SK-N-SH treated with all-trans-retinoic acid at 6 μM for 48 hours (cell line): ENCODE results near the gene RAD51B.

ENCODE experiments used
- ATAC-seq: fragments of 200-7000 bp; cut with Tn5 transposase; 3 replicates; pipeline ENCODE4 v1.9.1; 2020; ENCODE audit warnings: mild to moderate bottlenecking, moderate library complexity
- ARNTL ChIP-seq: fragments of 450-650 bp; formaldehyde crosslinking; IDR thresholded peaks from 2 replicates; pipeline ENCODE4 v1.5.0; 2020; ENCODE audit warnings: low read depth, mild to moderate bottlenecking, moderate library complexity, borderline replicate concordance
- BACH2 ChIP-seq: fragments of 250-450 bp; sonication (Bioruptor Pico); IDR thresholded peaks from 2 replicates; pipeline ENCODE4 v1.9.0; 2021; ENCODE audit warnings: mild to moderate bottlenecking, borderline replicate concordance
- CSDC2 ChIP-seq: fragments of 250-450 bp; sonication (Bioruptor Pico); IDR thresholded peaks from 2 replicates; pipeline ENCODE4 v1.5.0; 2020; ENCODE audit warnings: mild to moderate bottlenecking, moderate library complexity
- ESRRG ChIP-seq: fragments of 250-450 bp; sonication (Bioruptor Pico); IDR thresholded peaks from 2 replicates; pipeline ENCODE4 v1.6.1; 2021; ENCODE audit warnings: mild to moderate bottlenecking
- GLIS3 ChIP-seq: fragments of 250-450 bp; sonication (Bioruptor Pico); IDR thresholded peaks from 2 replicates; pipeline ENCODE4 v1.5.0; 2020; ENCODE audit warnings: mild to moderate bottlenecking, moderate library complexity
- ISL1 ChIP-seq: fragments of 250-450 bp; sonication (Bioruptor Pico); IDR thresholded peaks from 2 replicates; pipeline ENCODE4 v2.1.2; 2022; ENCODE audit warnings: mild to moderate bottlenecking, moderate library complexity
- OSR1 ChIP-seq: fragments of 250-450 bp; sonication (Bioruptor Pico); IDR thresholded peaks from 2 replicates; pipeline ENCODE4 v1.8.0; 2022; ENCODE audit warnings: moderate library complexity, mild to moderate bottlenecking, inconsistent platforms
- POU6F1 ChIP-seq: fragments of 250-450 bp; sonication (Bioruptor Pico); IDR thresholded peaks from 2 replicates; pipeline ENCODE4 v1.8.0; 2021; ENCODE audit warnings: low read depth, mild to moderate bottlenecking, moderate library complexity, borderline replicate concordance
- PPARA ChIP-seq: fragments of 250-450 bp; sonication (Bioruptor Pico); IDR thresholded peaks from 2 replicates; pipeline ENCODE4 v1.5.0; 2020; ENCODE audit warnings: mild to moderate bottlenecking, borderline replicate concordance
- RARB ChIP-seq: fragments of 250-450 bp; sonication (Bioruptor Pico); IDR thresholded peaks from 2 replicates; pipeline ENCODE4 v1.8.0; 2021; ENCODE audit warnings: mild to moderate bottlenecking, moderate library complexity
- TCF4 ChIP-seq: fragments of 250-450 bp; sonication (Bioruptor Pico); IDR thresholded peaks from 2 replicates; pipeline ENCODE4 v1.8.0; 2021; ENCODE audit warnings: mild to moderate bottlenecking, moderate library complexity, borderline replicate concordance
- TOX ChIP-seq: fragments of 250-450 bp; sonication (Bioruptor Pico); IDR thresholded peaks from 2 replicates; pipeline ENCODE4 v1.8.0; 2021; ENCODE audit warnings: mild to moderate bottlenecking, moderate library complexity, borderline replicate concordance
- ZC3H10 ChIP-seq: fragments of 250-450 bp; sonication (Bioruptor Pico); IDR thresholded peaks from 2 replicates; pipeline ENCODE4 v1.5.1; 2021; ENCODE audit warnings: mild to moderate bottlenecking, moderate library complexity
- ZFP3 ChIP-seq: fragments of 250-450 bp; sonication (Bioruptor Pico); IDR thresholded peaks from 2 replicates; pipeline ENCODE4 v1.5.0; 2020; ENCODE audit warnings: mild to moderate bottlenecking, moderate library complexity
- ZFP30 ChIP-seq: fragments of 450-650 bp; formaldehyde crosslinking; IDR thresholded peaks from 2 replicates; pipeline ENCODE4 v1.5.0; 2022; ENCODE audit warnings: mild to moderate bottlenecking, moderate library complexity
- ZNF565 ChIP-seq: fragments of 450-650 bp; formaldehyde crosslinking; conservative IDR thresholded peaks from 2 replicates; pipeline ENCODE4 v1.5.0; 2020; ENCODE audit warnings: low read depth, mild to moderate bottlenecking, moderate library complexity
- ZNF70 ChIP-seq: fragments of 450-650 bp; formaldehyde crosslinking; IDR thresholded peaks from 2 replicates; pipeline ENCODE4 v1.5.0; 2020; ENCODE audit warnings: mild to moderate bottlenecking, moderate library complexity
- ZNF8 ChIP-seq: fragments of 450-650 bp; formaldehyde crosslinking; IDR thresholded peaks from 2 replicates; pipeline ENCODE4 v1.5.0; 2020; ENCODE audit warnings: mild to moderate bottlenecking, moderate library complexity
- TF ChIP-seq, protein P1 (sequence below): fragments of 250-450 bp; sonication (Bioruptor Pico); IDR thresholded peaks from 2 replicates; pipeline ENCODE4 v1.8.0; 2020; ENCODE audit warnings: mild to moderate bottlenecking, moderate library complexity, borderline replicate concordance
- TF ChIP-seq, protein P2 (sequence below): fragments of 250-450 bp; sonication (Bioruptor Pico); IDR thresholded peaks from 2 replicates; pipeline ENCODE4 v1.5.1; 2021; ENCODE audit warnings: mild to moderate bottlenecking, moderate library complexity
- TF ChIP-seq, protein P3 (sequence below): fragments of 250-450 bp; sonication (Bioruptor Pico); IDR thresholded peaks from 2 replicates; pipeline ENCODE4 v1.5.1; 2020; ENCODE audit warnings: low read depth, mild to moderate bottlenecking, moderate library complexity

Gene RAD51B

DNA sequence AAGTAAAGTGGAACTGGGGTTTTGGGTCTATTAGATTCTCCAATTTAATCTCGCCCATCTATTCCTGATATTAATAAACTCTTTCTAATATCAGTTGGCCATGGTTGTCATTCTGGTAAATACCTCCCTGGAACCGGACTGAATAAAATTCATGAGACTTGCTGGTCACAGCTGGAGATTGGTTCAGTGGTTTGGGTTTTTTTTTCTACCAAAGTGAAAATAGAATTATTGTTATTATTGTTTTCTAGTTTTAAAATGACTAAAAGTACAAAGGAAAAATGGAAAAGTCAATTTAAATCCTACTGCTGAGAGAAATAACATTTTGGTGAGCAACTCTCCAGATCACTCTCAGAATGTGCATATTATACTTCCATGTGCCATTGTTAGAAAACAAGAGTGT is 535.8 kb downstream of the RAD51B start (continued):
- TF ChIP-seq, protein P1, sequence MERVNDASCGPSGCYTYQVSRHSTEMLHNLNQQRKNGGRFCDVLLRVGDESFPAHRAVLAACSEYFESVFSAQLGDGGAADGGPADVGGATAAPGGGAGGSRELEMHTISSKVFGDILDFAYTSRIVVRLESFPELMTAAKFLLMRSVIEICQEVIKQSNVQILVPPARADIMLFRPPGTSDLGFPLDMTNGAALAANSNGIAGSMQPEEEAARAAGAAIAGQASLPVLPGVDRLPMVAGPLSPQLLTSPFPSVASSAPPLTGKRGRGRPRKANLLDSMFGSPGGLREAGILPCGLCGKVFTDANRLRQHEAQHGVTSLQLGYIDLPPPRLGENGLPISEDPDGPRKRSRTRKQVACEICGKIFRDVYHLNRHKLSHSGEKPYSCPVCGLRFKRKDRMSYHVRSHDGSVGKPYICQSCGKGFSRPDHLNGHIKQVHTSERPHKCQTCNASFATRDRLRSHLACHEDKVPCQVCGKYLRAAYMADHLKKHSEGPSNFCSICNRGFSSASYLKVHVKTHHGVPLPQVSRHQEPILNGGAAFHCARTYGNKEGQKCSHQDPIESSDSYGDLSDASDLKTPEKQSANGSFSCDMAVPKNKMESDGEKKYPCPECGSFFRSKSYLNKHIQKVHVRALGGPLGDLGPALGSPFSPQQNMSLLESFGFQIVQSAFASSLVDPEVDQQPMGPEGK (CRISPR knock-in tag): no peak
- TF ChIP-seq GLIS3 (CRISPR knock-in tag) (no peak), ZC3H10 (no peak), ZNF565 (no peak)
- TF ChIP-seq, protein P2, sequence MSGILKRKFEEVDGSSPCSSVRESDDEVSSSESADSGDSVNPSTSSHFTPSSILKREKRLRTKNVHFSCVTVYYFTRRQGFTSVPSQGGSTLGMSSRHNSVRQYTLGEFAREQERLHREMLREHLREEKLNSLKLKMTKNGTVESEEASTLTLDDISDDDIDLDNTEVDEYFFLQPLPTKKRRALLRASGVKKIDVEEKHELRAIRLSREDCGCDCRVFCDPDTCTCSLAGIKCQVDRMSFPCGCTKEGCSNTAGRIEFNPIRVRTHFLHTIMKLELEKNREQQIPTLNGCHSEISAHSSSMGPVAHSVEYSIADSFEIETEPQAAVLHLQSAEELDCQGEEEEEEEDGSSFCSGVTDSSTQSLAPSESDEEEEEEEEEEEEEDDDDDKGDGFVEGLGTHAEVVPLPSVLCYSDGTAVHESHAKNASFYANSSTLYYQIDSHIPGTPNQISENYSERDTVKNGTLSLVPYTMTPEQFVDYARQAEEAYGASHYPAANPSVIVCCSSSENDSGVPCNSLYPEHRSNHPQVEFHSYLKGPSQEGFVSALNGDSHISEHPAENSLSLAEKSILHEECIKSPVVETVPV (CRISPR knock-in tag): no peak

- ATAC-seq: no peak
- no peak for TF ChIP-seq ISL1 (CRISPR knock-in tag)
- TF ChIP-seq GLIS3 (CRISPR knock-in tag): no peak
- TF ChIP-seq CSDC2 (CRISPR knock-in tag): no peak
- no peak for TF ChIP-seq RARB (CRISPR knock-in tag)
- no peak for TF ChIP-seq ZNF70 (CRISPR knock-in tag)
- no peak for TF ChIP-seq ESRRG
- no peak for TF ChIP-seq ZNF8
- TF ChIP-seq ZFP3 (CRISPR knock-in tag): no peak
- TF ChIP-seq TOX (CRISPR knock-in tag): no peak
- TF ChIP-seq TCF4 (CRISPR knock-in tag): no peak
- no peak for TF ChIP-seq ARNTL
- TF ChIP-seq, protein P3, sequence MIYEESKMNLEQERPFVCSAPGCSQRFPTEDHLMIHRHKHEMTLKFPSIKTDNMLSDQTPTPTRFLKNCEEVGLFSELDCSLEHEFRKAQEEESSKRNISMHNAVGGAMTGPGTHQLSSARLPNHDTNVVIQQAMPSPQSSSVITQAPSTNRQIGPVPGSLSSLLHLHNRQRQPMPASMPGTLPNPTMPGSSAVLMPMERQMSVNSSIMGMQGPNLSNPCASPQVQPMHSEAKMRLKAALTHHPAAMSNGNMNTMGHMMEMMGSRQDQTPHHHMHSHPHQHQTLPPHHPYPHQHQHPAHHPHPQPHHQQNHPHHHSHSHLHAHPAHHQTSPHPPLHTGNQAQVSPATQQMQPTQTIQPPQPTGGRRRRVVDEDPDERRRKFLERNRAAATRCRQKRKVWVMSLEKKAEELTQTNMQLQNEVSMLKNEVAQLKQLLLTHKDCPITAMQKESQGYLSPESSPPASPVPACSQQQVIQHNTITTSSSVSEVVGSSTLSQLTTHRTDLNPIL: no peak
- TF ChIP-seq, protein P1 (CRISPR knock-in tag): no peak
- no peak for TF ChIP-seq ZC3H10
- TF ChIP-seq OSR1 (CRISPR knock-in tag): no peak
- TF ChIP-seq, all 23 proteins: peak for 0
These were observed 538.2 kb downstream of the RAD51B start for GRCh38 chr14:68357777-68358176.

DNA sequence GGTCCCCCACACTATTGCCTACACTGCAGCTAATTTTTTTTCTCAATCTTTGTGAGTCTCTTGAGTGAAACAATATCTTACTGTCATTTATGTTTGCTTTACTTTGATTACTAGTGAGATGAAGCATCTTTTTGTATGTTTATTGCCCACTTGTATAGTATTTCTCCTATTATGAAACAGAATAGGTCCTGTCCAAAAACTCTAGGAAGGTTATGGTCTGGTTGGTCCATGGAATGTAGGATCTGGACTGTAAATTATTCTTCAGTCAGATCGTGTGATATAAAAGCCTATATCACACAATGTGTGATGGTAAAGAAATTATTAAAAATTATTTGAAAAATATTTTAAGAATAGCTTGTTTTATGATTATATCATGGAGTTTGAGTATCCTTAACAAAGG is 538.9 kb downstream of the RAD51B start:
- no peak for ATAC-seq
- no peak for TF ChIP-seq ISL1 (CRISPR knock-in tag)
- TF ChIP-seq ZFP3 (CRISPR knock-in tag): no peak
- no peak for TF ChIP-seq BACH2 (CRISPR knock-in tag)
- TF ChIP-seq ESRRG: no peak
- no peak for TF ChIP-seq POU6F1 (CRISPR knock-in tag)
- no peak for TF ChIP-seq PPARA (CRISPR knock-in tag)
- TF ChIP-seq OSR1 (CRISPR knock-in tag): no peak
- TF ChIP-seq GLIS3 (CRISPR knock-in tag): no peak
- no peak for TF ChIP-seq ARNTL
- no peak for TF ChIP-seq ZFP30 (CRISPR knock-in tag)
- no peak for TF ChIP-seq RARB (CRISPR knock-in tag)
- no peak for TF ChIP-seq TCF4 (CRISPR knock-in tag)
- TF ChIP-seq ZNF70 (CRISPR knock-in tag): no peak
- TF ChIP-seq ZC3H10: no peak
- TF ChIP-seq ZNF8: no peak
